Fibroblast of skin of right biceps (primary cell): ENCODE data around the gene ITGBL1.

Source experiments
- DNase-seq: peaks from one replicate; pipeline ENCODE4 v3.0.0-alpha.2; 2013

Gene ITGBL1

GRCh38 chr13:101452519-101453485 lies at the start of gene ITGBL1:
TSS of gene ITGBL1 (plus strand) at chr13:101452675. CDS start at chr13:101452834, 159 bp downstream.
- peak; percentile 46 for DNase-seq

- peak; percentile 35 for DNase-seq
Measured at GRCh38 chr13:101406791-101407190, 45.7 kb upstream of the ITGBL1 start.

- DNase-seq: no peak
Measured at GRCh38 chr13:101408154-101408553, 44.3 kb upstream of the ITGBL1 start.

- no peak for DNase-seq
Measured at GRCh38 chr13:101408992-101409656, 43.4 kb upstream of the ITGBL1 start.

- no peak for DNase-seq
Measured at GRCh38 chr13:101412076-101412475, 40.4 kb upstream of the ITGBL1 start.

GRCh38 chr13:101415358-101416174 lies 36.9 kb upstream of the ITGBL1 start:
- no peak for DNase-seq

GRCh38 chr13:101416181-101417042 lies 36.1 kb upstream of the ITGBL1 start, which contains the start of gene NALCN:
TSS of gene NALCN (minus strand) at chr13:101416508. CDS start at chr13:101399126, 17,382 bp downstream.
- peak; percentile 20 for DNase-seq

- DNase-seq: peak; percentile 60
Measured at GRCh38 chr13:101417043-101417406, 35.5 kb upstream of the ITGBL1 start.

GRCh38 chr13:101417501-101417900 lies 35.0 kb upstream of the ITGBL1 start:
- no peak for DNase-seq

- DNase-seq: no peak
Measured at GRCh38 chr13:101423872-101424271, 28.6 kb upstream of the ITGBL1 start.

- no peak for DNase-seq
Measured at GRCh38 chr13:101424381-101425155, 27.9 kb upstream of the ITGBL1 start.

GRCh38 chr13:101425156-101425471 lies 27.4 kb upstream of the ITGBL1 start:
- no peak for DNase-seq

GRCh38 chr13:101425623-101426022 lies 26.9 kb upstream of the ITGBL1 start:
- no peak for DNase-seq

- no peak for DNase-seq
Measured at GRCh38 chr13:101429733-101430132, 22.7 kb upstream of the ITGBL1 start.

GRCh38 chr13:101433895-101434294 lies 18.6 kb upstream of the ITGBL1 start:
- no peak for DNase-seq

GRCh38 chr13:101434486-101434885 lies 18.0 kb upstream of the ITGBL1 start:
- no peak for DNase-seq

GRCh38 chr13:101447852-101448251 lies 4.6 kb upstream of the ITGBL1 start:
- peak; percentile 62 for DNase-seq

- peak; percentile 94 for DNase-seq
Measured at GRCh38 chr13:101449790-101450748, 2.4 kb upstream of the ITGBL1 start.

GRCh38 chr13:101450749-101451130 lies 1.7 kb upstream of the ITGBL1 start:
- no peak for DNase-seq

- DNase-seq: no peak
Measured at GRCh38 chr13:101451641-101452040, 834 bp upstream of the ITGBL1 start.
